Suprapubic skin (tissue), 4 donors: ENCODE results near the gene SPOCK1. TPM values are rescaled to one million over a fixed set of nuclear protein-coding genes. Genes with fewer than 3 reads are reported as not detected.

Experiments
- DNase-seq, 2 donors: peaks; one replicate each; pipeline ENCODE4 v3.0.0-alpha.2; 2019; ENCODE audit warnings: low spot score in 2 of 2
- H3K27ac ChIP-seq: fragments of 200-600 bp; sonication (generic); one replicate; pipeline ENCODE4 v1.5.1; 2019
- H3K27me3 ChIP-seq: fragments of 200-600 bp; sonication (generic); one replicate; pipeline ENCODE4 v1.5.1; 2019
- H3K36me3 ChIP-seq: fragments of 200-600 bp; sonication (generic); one replicate; pipeline ENCODE4 v1.5.1; 2019
- H3K4me1 ChIP-seq: fragments of 200-600 bp; sonication (generic); one replicate; pipeline ENCODE4 v1.5.1; 2019
- H3K4me3 ChIP-seq: fragments of 200-600 bp; sonication (generic); one replicate; pipeline ENCODE4 v1.5.1; 2019; ENCODE audit warnings: mild to moderate bottlenecking
- H3K9me3 ChIP-seq: fragments of 200-600 bp; sonication (generic); one replicate; pipeline ENCODE4 v1.5.1; 2019
- CTCF ChIP-seq, 2 donors: fragments of 200-600 bp in 1 of 2; fragments of 450-650 bp in 1 of 2; sonication (generic) in 1 of 2; IDR thresholded peaks; one replicate each; pipeline ENCODE4 v1.5.1; 2016 to 2019; ENCODE audit warnings: antibody characterized with exemption in 2 of 2, mild to moderate bottlenecking in 1 of 2, moderate library complexity in 1 of 2
- EP300 ChIP-seq: sonication (generic); formaldehyde crosslinking; IDR thresholded peaks from one replicate; pipeline ENCODE4 v1.6.1; 2017; ENCODE audit warnings: antibody characterized with exemption
- POLR2A ChIP-seq, 2 donors: fragments of 450-650 bp; IDR thresholded peaks; one replicate each; pipeline ENCODE4 v1.6.1; 2017; ENCODE audit warnings: antibody characterized with exemption in 2 of 2, mild to moderate bottlenecking in 2 of 2, moderate library complexity in 2 of 2
- POLR2AphosphoS5 ChIP-seq, 3 donors: sonication (generic); formaldehyde crosslinking; IDR thresholded peaks; one replicate each; pipeline ENCODE4 v1.6.1; 2017; ENCODE audit warnings: antibody characterized with exemption in 3 of 3
- WGBS: methylation state at CpG from one replicate; pipeline ENCODE4 v1.1.5; 2018; 5-methylcytosine and 5-hydroxymethylcytosine counted together
- total RNA-seq, 4 donors: library from RNA; depleted of rRNA; stranded (reverse); fragments of >200 nt; gene quantifications; one replicate each; pipeline ENCODE4 v1.1.0, GENCODE V29; 2016

SPOCK1 gene
- total RNA-seq, 4 donors from 2014 or later = 3.9 to 11.6 (median 5.4) TPM

- 90% methylated on average over 2 of the region's 2 CpGs for WGBS
- Histone ChIP-seq H3K27me3 (no peaks in the 10 kb centered on the region), H3K27ac (no peak overlapping the region), H3K9me3 (no peaks in the 10 kb centered on the region), H3K4me3 (no peak overlapping the region), H3K36me3 (no peaks in the 10 kb centered on the region), H3K4me1 (no peaks in the 10 kb centered on the region)
- TF ChIP-seq EP300 = no peak
- no peak for TF ChIP-seq CTCF (IDR thresholded peaks at IDR 0.05)
- TF ChIP-seq POLR2AphosphoS5 (IDR thresholded peaks at IDR 0.05) = no peak
- TF ChIP-seq POLR2A (IDR thresholded peaks at IDR 0.05) = no peak
- DNase-seq = no peak
Observed at GRCh38 chr5:136985785-136986475, 513.2 kb downstream of the SPOCK1 start.

- H3K27ac ChIP-seq = no peak overlapping the region
- H3K36me3 ChIP-seq = no peaks in the 10 kb centered on the region
- no peak for DNase-seq
- H3K4me1 ChIP-seq = no peaks in the 10 kb centered on the region
- H3K4me3 ChIP-seq = no peak overlapping the region
- no peaks in the 10 kb centered on the region for H3K27me3 ChIP-seq
- 77% methylated on average over 4 of the region's 4 CpGs for WGBS
- H3K9me3 ChIP-seq = no peaks in the 10 kb centered on the region
- TF ChIP-seq CTCF (IDR thresholded peaks at IDR 0.05) (no peak), EP300 (no peak), POLR2A (IDR thresholded peaks at IDR 0.05) (no peak), POLR2AphosphoS5 (IDR thresholded peaks at IDR 0.05) (no peak)
Observed at GRCh38 chr5:136984772-136985446, 514.2 kb downstream of the SPOCK1 start.

GRCh38 chr5:136981936-136982335 is 517.2 kb downstream of the SPOCK1 start:
- H3K4me1 ChIP-seq = no peaks in the 10 kb centered on the region
- WGBS = 95% methylated on average over 2 of the region's 2 CpGs
- H3K27ac ChIP-seq = no peak overlapping the region
- no peaks in the 10 kb centered on the region for H3K9me3 ChIP-seq
- no peak overlapping the region for H3K4me3 ChIP-seq
- no peaks in the 10 kb centered on the region for H3K36me3 ChIP-seq
- no peak for TF ChIP-seq EP300
- TF ChIP-seq CTCF (IDR thresholded peaks at IDR 0.05) = no peak
- TF ChIP-seq POLR2A (IDR thresholded peaks at IDR 0.05) = no peak
- TF ChIP-seq POLR2AphosphoS5 (IDR thresholded peaks at IDR 0.05) = no peak
- H3K27me3 ChIP-seq = no peaks in the 10 kb centered on the region
- DNase-seq = no peak

GRCh38 chr5:136979131-136979530 is 520.0 kb downstream of the SPOCK1 start:
- 85% methylated on average over 5 of the region's 5 CpGs for WGBS

More at GRCh38 chr5:136979131-136979530, 520.0 kb downstream of the SPOCK1 start:
- Histone ChIP-seq H3K27me3 (no peaks in the 10 kb centered on the region), H3K27ac (no peak overlapping the region), H3K36me3 (no peaks in the 10 kb centered on the region), H3K4me3 (no peak overlapping the region), H3K4me1 (no peaks in the 10 kb centered on the region), H3K9me3 (no peaks in the 10 kb centered on the region)
- no peak for TF ChIP-seq POLR2A (IDR thresholded peaks at IDR 0.05)
- TF ChIP-seq EP300 = no peak
- no peak for TF ChIP-seq CTCF (IDR thresholded peaks at IDR 0.05)
- TF ChIP-seq POLR2AphosphoS5 (IDR thresholded peaks at IDR 0.05) = no peak
- DNase-seq = no peak
